LNCaP clone FGC (cell line): ENCODE measurements around the gene ARRDC2.
A peak's percentile ranks its signal among the peaks of the same experiment; 100 is the strongest.

Source experiments
- DNase-seq: peaks from one replicate; pipeline ENCODE4 v3.0.0-alpha.2; 2011; ENCODE audit warnings: low read depth
- H3K4me3 ChIP-seq: 2 replicates; pipeline ENCODE4 v1.5.1; 2011; ENCODE audit warnings: mild to moderate bottlenecking, low read depth, low read length, control low read depth
- CTCF ChIP-seq: IDR thresholded peaks from 2 replicates; pipeline ENCODE4 v1.5.1; 2012; ENCODE audit warnings: mild to moderate bottlenecking; ENCODE audit not compliant: control insufficient read depth, insufficient read depth; ENCODE audit errors: extremely low read depth

ARRDC2 gene

GRCh38 chr19:17988161-17988560 is 19.8 kb upstream of the ARRDC2 start:
- no peak for TF ChIP-seq CTCF

GRCh38 chr19:17989425-17990094 is 18.4 kb upstream of the ARRDC2 start:
- H3K4me3 ChIP-seq = no peak overlapping the region
- no peak for DNase-seq
- TF ChIP-seq CTCF = no peak

More at GRCh38 chr19:17988161-17988560, 19.8 kb upstream of the ARRDC2 start:
- no peak for DNase-seq
- no peak overlapping the region for H3K4me3 ChIP-seq

GRCh38 chr19:17993076-17993813 is 14.7 kb upstream of the ARRDC2 start:
- DNase-seq = no peak

GRCh38 chr19:17996826-17997316 is 11.1 kb upstream of the ARRDC2 start:
- no peak overlapping the region for H3K4me3 ChIP-seq
- TF ChIP-seq CTCF = peak; percentile 99
- DNase-seq = peak; percentile 2

More at GRCh38 chr19:17993076-17993813, 14.7 kb upstream of the ARRDC2 start:
- H3K4me3 ChIP-seq = no peak overlapping the region
- TF ChIP-seq CTCF = no peak

- no peak for TF ChIP-seq CTCF
- no peak for DNase-seq
- H3K4me3 ChIP-seq = no peak overlapping the region
Observed at GRCh38 chr19:17997969-17998826, 9.8 kb upstream of the ARRDC2 start.

GRCh38 chr19:17998827-17999150 is 9.2 kb upstream of the ARRDC2 start:
- DNase-seq = no peak
- TF ChIP-seq CTCF = no peak
- no peak overlapping the region for H3K4me3 ChIP-seq
